Stromal cell of bone marrow (primary cell): ENCODE results near the gene MTHFD2.
"Not testable (repeated sequence)": the region's sequence is repeated elsewhere in the genome, so short reads cannot be mapped to it uniquely, and the experiment has no call there.

Experiments
- DNase-seq: peaks from one replicate; pipeline ENCODE4 v3.0.0-alpha.2; 2012; ENCODE audit warnings: low read depth

Gene MTHFD2

DNA sequence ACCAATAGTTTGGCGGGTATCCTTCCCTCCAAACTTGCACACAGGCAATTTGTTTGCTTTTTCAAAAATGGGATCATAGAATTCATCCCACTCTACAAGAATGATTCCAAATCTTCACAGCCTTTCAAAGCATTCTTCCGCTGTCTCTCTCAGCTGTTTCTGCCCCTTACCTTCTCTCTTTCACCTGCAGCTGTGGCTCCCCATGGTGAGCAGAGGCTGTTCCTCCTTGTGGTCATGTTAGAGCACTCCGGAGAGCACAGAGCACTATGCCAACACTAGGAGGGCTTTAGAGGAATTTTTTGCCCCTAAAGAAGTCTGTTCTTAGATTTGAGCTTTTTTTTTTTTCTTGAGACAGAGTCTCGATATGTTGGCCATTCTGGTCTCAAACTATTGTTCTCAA, 30.4 kb downstream of the MTHFD2 start:
- no peak for DNase-seq

GRCh38 chr2:74229865-74230264, 31.4 kb downstream of the MTHFD2 start:
- not testable (repeated sequence) for DNase-seq

GRCh38 chr2:74232426-74232825, 34.0 kb downstream of the MTHFD2 start:
- no peak for DNase-seq

DNA sequence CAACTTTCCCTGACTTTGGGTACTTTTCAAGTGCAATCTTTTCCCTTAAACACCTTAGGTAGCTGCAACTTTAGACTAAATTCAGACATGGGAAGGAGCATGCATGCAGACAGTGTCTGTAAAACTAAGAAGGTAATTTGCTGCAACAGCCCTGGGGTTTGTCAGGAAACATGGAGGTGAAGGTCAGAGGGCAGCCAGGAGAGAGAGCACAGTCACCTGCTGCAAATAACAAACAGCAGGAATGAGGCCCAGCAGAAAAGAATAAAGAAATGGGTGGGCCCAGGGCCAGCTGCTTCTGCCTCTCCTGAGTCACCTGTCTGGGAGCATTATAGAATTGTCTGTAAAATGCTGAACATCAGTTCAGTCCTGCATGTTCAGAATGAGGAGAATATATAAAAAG, 35.2 kb downstream of the MTHFD2 start:
- no peak for DNase-seq

DNA sequence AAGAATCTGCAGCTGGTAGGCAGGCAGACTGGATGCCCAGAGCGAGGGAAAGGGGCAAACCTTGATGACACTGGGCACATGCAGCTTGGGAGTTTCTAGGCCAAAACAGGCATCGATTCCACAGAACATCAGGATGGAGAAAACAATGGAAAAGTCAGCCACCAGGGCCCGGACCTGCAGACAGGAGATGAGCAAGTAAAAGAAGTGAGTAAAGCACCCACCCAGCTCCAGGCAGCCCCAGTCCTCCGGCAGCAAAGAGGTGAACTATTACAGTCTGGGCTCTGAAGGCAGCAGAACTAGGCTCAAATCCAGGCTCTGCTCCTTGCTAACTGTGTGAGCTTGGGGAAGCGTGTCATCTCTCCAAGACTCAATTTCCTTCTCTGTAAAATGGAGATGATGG, 36.6 kb downstream of the MTHFD2 start:
- DNase-seq: no peak

DNA sequence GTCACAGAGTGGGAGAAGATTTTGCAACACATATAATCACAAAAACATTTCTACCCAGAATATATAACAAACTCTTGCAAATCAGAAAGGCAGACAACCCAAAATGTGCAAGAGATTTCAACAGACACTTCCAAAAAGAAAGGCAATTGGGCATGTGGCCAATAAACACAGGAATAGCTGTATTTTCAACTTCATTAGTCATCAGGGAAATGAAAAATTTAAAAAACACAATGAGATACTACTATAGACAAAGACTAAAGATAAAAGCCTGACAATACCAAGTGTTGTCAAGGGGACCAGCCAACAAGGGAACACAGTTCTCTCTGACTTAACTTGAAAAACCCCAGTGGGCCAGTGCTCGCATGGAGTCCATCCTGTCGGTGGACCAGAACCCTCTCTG, 40.5 kb downstream of the MTHFD2 start:
- peak; percentile 66 for DNase-seq

- no peak for DNase-seq
Observed at GRCh38 chr2:74239346-74239745, 40.9 kb downstream of the MTHFD2 start.

GRCh38 chr2:74242354-74243071, 44.1 kb downstream of the MTHFD2 start:
- DNase-seq: no peak

DNA sequence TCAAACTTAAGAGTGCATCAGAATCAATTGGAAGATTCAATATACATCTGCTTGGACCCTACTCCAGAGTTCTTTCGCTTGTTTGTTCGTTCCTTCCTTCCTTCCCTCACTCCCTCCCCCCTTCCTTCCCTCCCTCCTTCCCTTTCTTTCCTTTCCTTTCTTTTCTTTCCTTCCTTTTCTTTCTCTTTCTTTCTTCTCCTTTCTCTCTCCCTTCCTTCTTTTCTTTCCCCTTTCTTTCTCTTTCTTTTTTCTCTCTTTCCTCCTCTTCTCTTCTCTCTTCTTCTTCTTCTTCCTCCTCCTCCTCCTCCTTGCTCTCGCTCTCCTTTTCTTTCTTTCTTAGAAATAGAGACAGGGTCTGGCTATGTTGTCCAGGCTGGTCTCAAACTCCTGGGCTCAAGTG, 45.9 kb downstream of the MTHFD2 start:
- DNase-seq: no peak

DNA sequence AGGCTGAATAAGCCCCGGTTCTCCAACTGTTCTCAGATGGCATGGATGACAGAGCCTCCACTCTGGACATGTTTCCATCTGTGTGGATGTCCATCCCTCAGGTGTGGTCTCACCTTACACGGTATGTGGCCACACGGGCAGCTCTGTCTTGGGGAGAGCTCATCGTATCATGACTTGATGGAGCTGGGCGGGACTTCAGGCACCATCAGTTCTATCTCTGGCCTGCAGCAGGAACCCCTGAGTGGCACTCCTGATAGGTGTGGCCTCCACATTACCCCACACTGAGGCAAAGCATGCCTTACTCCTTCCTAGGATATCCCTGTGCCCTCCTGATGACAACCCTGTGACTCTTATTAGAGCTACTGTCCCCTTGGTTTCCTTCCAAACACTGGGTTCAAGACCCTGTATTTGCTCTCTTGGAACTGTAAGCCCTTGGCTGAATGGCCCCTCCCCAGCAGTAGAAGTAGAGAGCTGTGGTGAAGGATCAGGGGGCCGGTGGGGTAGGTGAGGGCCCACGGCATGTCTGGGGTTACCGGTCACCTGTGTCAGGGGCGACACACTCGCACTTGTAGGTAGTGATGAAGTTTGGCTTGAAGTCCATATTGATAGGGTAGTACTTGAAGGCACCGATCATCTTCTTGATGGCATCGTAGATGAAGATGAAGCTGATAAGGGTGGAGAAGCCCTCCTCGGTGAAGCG, 48.2 kb downstream of the MTHFD2 start:
- DNase-seq: no peak

- no peak for DNase-seq
Observed at GRCh38 chr2:74249406-74250122, 51.1 kb downstream of the MTHFD2 start.

DNA sequence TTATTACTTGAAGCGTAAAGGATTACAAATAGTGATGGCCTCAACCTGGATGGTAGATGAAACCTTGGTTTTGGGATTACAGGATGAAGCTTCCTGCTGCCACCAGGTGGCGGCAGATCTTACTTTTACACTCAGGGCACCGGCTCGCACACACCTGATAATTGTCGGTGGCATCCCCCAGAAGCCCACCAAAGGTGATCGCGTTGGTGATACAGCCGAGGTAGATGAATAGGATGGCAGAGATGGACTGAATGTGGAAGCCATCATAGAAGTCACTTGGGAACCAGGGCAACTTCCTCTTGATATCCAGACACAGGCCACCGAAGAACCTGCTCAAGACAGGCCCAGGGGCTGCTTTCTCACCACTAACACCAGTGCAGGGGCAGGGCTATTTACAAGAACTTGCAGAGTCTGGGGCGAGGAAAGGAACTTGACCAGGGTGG, 51.8 kb downstream of the MTHFD2 start:
- peak; percentile 13 for DNase-seq

GRCh38 chr2:74252036-74252435, 53.6 kb downstream of the MTHFD2 start:
- DNase-seq: no peak

DNA sequence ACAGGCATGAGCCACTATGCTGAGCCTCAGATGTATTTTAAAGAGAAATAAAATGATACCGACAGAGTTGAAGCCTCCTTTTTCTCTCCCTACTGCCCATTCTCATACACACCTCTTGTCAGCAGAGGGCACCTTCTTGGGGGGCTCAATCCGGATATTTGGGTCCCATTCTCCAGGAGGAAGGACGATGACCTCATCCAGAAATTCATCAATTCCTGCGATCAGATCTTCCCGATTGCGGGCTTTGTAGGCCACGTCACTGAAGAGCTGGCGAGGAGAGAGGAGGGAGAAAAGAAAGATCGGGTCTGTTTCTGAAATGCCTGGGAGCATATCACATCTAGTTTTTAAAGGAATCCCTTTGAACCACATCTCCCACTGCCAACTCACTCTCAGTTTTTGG, 54.4 kb downstream of the MTHFD2 start:
- DNase-seq: no peak

DNA sequence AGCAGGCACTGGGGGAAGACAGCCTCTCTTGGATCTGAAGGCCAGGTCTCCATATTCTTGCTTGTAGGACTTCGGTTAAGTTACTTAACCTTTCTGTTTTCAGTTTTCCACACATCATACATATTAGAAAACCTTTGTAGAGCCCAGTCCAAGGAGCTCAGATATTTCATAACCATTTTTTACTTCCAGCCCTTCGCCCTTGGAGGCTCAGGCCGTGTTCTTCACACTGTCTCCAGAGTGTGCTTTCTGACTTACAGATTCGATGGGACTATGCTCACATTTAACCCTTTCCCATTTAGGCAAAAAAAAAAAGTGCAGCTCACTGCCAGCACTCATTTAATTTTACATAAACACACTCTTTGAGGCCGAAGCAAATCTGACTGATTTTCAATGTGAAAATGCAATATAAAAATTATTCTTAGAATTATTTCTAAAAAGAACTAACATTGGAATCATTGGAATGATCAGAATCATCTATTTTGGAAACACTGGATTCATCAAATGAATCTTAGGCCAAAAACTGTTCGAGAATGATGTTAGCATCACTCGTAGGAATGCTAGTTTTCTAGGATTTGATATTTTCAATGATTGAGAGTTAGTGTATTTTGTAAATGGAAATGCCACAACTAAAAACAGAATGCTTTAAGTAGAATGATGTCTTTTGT, 55.0 kb downstream of the MTHFD2 start:
- no peak for DNase-seq

- peak; percentile 35 for DNase-seq
Observed at GRCh38 chr2:74253971-74254310, 55.5 kb downstream of the MTHFD2 start.

GRCh38 chr2:74255660-74256213, 57.3 kb downstream of the MTHFD2 start:
- DNase-seq: no peak

GRCh38 chr2:74259191-74259590, 60.8 kb downstream of the MTHFD2 start:
- DNase-seq: no peak

- DNase-seq: no peak
Observed at GRCh38 chr2:74259733-74260132, 61.3 kb downstream of the MTHFD2 start.

DNA sequence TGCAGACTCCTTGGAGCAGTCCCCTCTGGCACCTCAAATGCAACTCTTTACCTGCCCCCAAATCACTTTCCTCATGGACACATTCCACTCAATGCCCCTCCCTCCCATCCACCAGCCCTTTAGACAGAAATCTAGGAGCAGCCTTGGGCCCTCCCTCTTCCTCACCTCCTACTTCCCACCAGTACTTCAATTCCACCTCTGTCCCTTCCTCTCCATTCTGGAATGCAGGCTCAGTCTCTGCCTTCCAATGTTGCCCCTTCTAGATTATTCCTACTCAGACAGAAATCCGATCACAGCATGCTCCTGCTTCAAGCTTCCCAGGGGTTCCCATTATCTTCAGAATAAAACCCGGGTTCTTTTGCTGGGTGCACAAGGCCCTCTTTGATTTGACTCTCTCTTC, 62.1 kb downstream of the MTHFD2 start:
- no peak for DNase-seq

GRCh38 chr2:74261204-74261864, 62.9 kb downstream of the MTHFD2 start:
- peak; percentile 31 for DNase-seq

DNA sequence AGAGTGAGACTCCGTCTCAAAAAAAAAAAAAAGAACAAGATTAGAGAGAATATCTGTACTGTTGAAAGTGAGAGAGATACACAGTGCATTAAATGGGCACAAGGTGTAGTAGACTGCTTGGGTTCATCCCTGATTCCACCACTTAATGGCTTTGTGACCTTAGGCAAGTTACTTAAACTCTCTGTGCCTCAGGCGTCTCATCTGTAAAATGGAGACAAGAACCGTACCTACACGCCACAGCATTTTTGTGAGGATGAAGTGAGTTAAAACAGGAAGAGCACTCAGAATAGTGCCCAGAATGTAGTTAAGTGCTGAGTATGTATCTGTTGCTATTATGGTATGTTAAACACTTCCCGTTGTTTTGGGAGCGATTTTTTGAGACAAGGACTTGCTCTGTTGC, 64.3 kb downstream of the MTHFD2 start:
- no peak for DNase-seq
